HEK293T (cell line): ENCODE measurements around the gene TMEM223.

Source experiments
- ARNT ChIP-seq: fragments of 450-650 bp; IDR thresholded peaks from 2 replicates; pipeline ENCODE4 v1.6.1; 2017; ENCODE audit warnings: mild to moderate bottlenecking
- BHLHE40 ChIP-seq: fragments of 450-650 bp; IDR thresholded peaks from 2 replicates; pipeline ENCODE4 v1.6.1; 2016; ENCODE audit warnings: mild to moderate bottlenecking, moderate library complexity, borderline replicate concordance
- CTBP1 ChIP-seq: fragments of 450-650 bp; IDR thresholded peaks from 2 replicates; pipeline ENCODE4 v1.6.1; 2016; ENCODE audit warnings: borderline replicate concordance
- ELF4 ChIP-seq: fragments of 450-650 bp; IDR thresholded peaks from 2 replicates; pipeline ENCODE4 v1.6.1; 2017; ENCODE audit warnings: antibody characterized with exemption
- FOXK2 ChIP-seq: fragments of 450-650 bp; IDR thresholded peaks from 2 replicates; pipeline ENCODE4 v1.6.1; 2016; ENCODE audit warnings: mild to moderate bottlenecking
- NFRKB ChIP-seq: fragments of 450-650 bp; IDR thresholded peaks from 2 replicates; pipeline ENCODE4 v1.6.1; 2016; ENCODE audit warnings: mild to moderate bottlenecking, moderate library complexity
- PKNOX1 ChIP-seq: fragments of 450-650 bp; IDR thresholded peaks from 2 replicates; pipeline ENCODE4 v1.6.1; 2016
- SP1 ChIP-seq: fragments of 450-650 bp; IDR thresholded peaks from 2 replicates; pipeline ENCODE4 v1.6.1; 2017

- no peak for TF ChIP-seq FOXK2
- TF ChIP-seq PKNOX1 = no peak
- TF ChIP-seq SP1 = no peak
- TF ChIP-seq CTBP1 = no peak
- no peak for TF ChIP-seq BHLHE40
- no peak for TF ChIP-seq NFRKB
- no peak for TF ChIP-seq ARNT
- no peak for TF ChIP-seq ELF4
These were observed 9.3 kb upstream of the TMEM223 start for GRCh38 chr11:62801071-62801470.
